ENCODE results near the gene CYYR1.

- TF ChIP-seq POLR2A (IDR thresholded peaks at IDR 0.05; ENCODE audit: low read length) (no peak), GATA1 (IDR thresholded peaks at IDR 0.05; ENCODE audit: low read depth, low read length) (no peak)
Measured at GRCh38 chr21:26591543-26591942, 18.5 kb upstream of the CYYR1 start.

Measured in erythroblast (primary cell).